HCT116 (cell line): ENCODE data around the gene AXIN1. TPM values are rescaled to one million over a fixed set of nuclear protein-coding genes. Genes with fewer than 3 reads are reported as not detected.

ENCODE experiments used
- ATAC-seq: fragments of 200-7000 bp; cut with Tn5 transposase; 2 replicates; pipeline ENCODE4 v1.9.1; 2020; ENCODE audit warnings: mild to moderate bottlenecking, moderate library complexity
- BruUV-seq: library from RNA; stranded (reverse); fragments of 400-500 nt; replicated peaks from 2 replicates; lab custom pipeline; 2021; lab: Mats Ljungman, UMichigan
- CTCF ChIA-PET: fragments of 300-600 bp; sonication (Branson Sonifier 250); formaldehyde crosslinking; loops from one replicate; lab custom pipeline; 2021; ENCODE audit warnings: antibody characterized with exemption; lab: Charles Lee
- POLR2A ChIA-PET: fragments of 300-600, 350-600 bp; sonication (Branson Sonifier 250); formaldehyde crosslinking; loops from one replicate; lab custom pipeline; 2021; ENCODE audit warnings: antibody characterized with exemption; lab: Charles Lee
- RAD21 ChIA-PET, 2 experiments: fragments of 300-600 bp; sonication (Branson Sonifier 250); formaldehyde crosslinking; loops; one replicate each; lab custom pipeline; 2023; ENCODE audit warnings: low total read pairs in 2 of 2; ENCODE audit not compliant: uncharacterized antibody in 2 of 2, unreplicated experiment in 2 of 2, low non-redundant PET in 1 of 2; lab: Charles Lee
- DNase-seq: peaks from one replicate; pipeline ENCODE4 v3.0.0-alpha.2; 2010; ENCODE audit warnings: low read depth, low spot score
- H2AFZ ChIP-seq: fragments of 200-600 bp; shearing (Covaris generic), sonication (generic); 2 replicates; pipeline ENCODE4 v1.6.1; 2017; ENCODE audit warnings: low read depth, mixed run types, mixed read lengths, antibody characterized with exemption, low read length; ENCODE audit not compliant: poor library complexity, severe bottlenecking
- H3K27ac ChIP-seq: 2 replicates; pipeline ENCODE4 v1.5.1; 2012; ENCODE audit warnings: low read depth, low read length
- H3K27me3 ChIP-seq: fragments of 200-600 bp; sonication (generic); 2 replicates; pipeline ENCODE4 v1.6.1; 2016; ENCODE audit warnings: mixed run types, low read length, mixed read lengths; ENCODE audit not compliant: insufficient read depth
- H3K36me3 ChIP-seq, 2 experiments: fragments of 200-500 bp in 1 of 2; fragments of 200-600 bp in 1 of 2; sonication (Bioruptor generic) in 1 of 2; sonication (generic) in 1 of 2; 2 replicates each; pipeline versions ENCODE4 v1.5.1 to v1.6.1; 2014 to 2016; ENCODE audit warnings: low read length in 2 of 2, inconsistent platforms in 1 of 2, mixed read lengths in 1 of 2, mixed run types in 1 of 2; ENCODE audit not compliant: insufficient read depth in 2 of 2, control insufficient read depth in 1 of 2
- H3K4me1 ChIP-seq, 2 experiments: fragments of 200-600 bp in 1 of 2; sonication (generic) in 1 of 2; 2 replicates each; pipeline versions ENCODE4 v1.5.1 to v1.6.1; 2012 to 2017; ENCODE audit warnings: low read length in 2 of 2, inconsistent platforms in 1 of 2, mild to moderate bottlenecking in 1 of 2, mixed read lengths in 1 of 2, mixed run types in 1 of 2, moderate library complexity in 1 of 2; ENCODE audit not compliant: insufficient read depth in 2 of 2, control insufficient read depth in 1 of 2
- H3K4me2 ChIP-seq: fragments of 200-600 bp; sonication (generic); 2 replicates; pipeline ENCODE4 v1.6.1; 2017; ENCODE audit warnings: mixed run types, low read length, mixed read lengths
- H3K4me3 ChIP-seq, 2 experiments: fragments of 200-600 bp in 1 of 2; sonication (generic) in 1 of 2; replicated peaks in 1 of 2; 2 replicates each; pipeline ENCODE4 v1.5.1; 2011 to 2016; ENCODE audit warnings: low read length in 2 of 2, control low read depth in 1 of 2, low read depth in 1 of 2, mild to moderate bottlenecking in 1 of 2, mixed read lengths in 1 of 2, mixed run types in 1 of 2
- H3K79me2 ChIP-seq: fragments of 200-600 bp; sonication (generic); 2 replicates; pipeline ENCODE4 v1.6.1; 2017; ENCODE audit warnings: mild to moderate bottlenecking, mixed run types, low read length, moderate library complexity, mixed read lengths; ENCODE audit not compliant: insufficient read depth
- H3K9ac ChIP-seq: fragments of 200-600 bp; sonication (generic); 2 replicates; pipeline ENCODE4 v1.6.1; 2016; ENCODE audit warnings: low read length, mixed read lengths
- H3K9me2 ChIP-seq: fragments of 200-600 bp; sonication (generic), shearing (Covaris generic); 2 replicates; pipeline ENCODE4 v1.6.1; 2017; ENCODE audit warnings: mixed run types, mild to moderate bottlenecking, moderate library complexity; ENCODE audit not compliant: insufficient read depth
- H3K9me3 ChIP-seq, 2 experiments: fragments of 200-500 bp in 1 of 2; fragments of 200-600 bp in 1 of 2; sonication (Bioruptor generic) in 1 of 2; sonication (generic) in 1 of 2; 2 replicates each; pipeline ENCODE4 v1.6.1; 2014 to 2017; ENCODE audit warnings: low read length in 2 of 2, mixed read lengths in 2 of 2, inconsistent platforms in 1 of 2, low read depth in 1 of 2, mild to moderate bottlenecking in 1 of 2, mixed run types in 1 of 2, moderate library complexity in 1 of 2; ENCODE audit not compliant: control insufficient read depth in 1 of 2, insufficient read depth in 1 of 2
- H4K20me1 ChIP-seq: fragments of 200-600 bp; sonication (generic), shearing (Covaris generic); 2 replicates; pipeline ENCODE4 v1.6.1; 2017; ENCODE audit warnings: mixed run types, mild to moderate bottlenecking, moderate library complexity; ENCODE audit not compliant: insufficient read depth
- ATF3 ChIP-seq: IDR thresholded peaks from 2 replicates; pipeline ENCODE4 v1.6.1; 2012
- CTCF ChIP-seq, 3 experiments: fragments of 200-600 bp in 1 of 3; sonication (generic) in 1 of 3; IDR thresholded peaks in 2 of 3; conservative IDR thresholded peaks in 1 of 3; 2 replicates each; pipeline ENCODE4 v1.5.1; 2012 to 2017; ENCODE audit warnings: low read depth in 2 of 3, low read length in 2 of 3, antibody characterized with exemption in 1 of 3, borderline replicate concordance in 1 of 3, control low read depth in 1 of 3, mild to moderate bottlenecking in 1 of 3, mixed read lengths in 1 of 3, mixed run types in 1 of 3, moderate library complexity in 1 of 3; ENCODE audit not compliant: insufficient read depth in 1 of 3
- EGR1 ChIP-seq: IDR thresholded peaks from 2 replicates; pipeline ENCODE4 v1.6.1; 2012; ENCODE audit warnings: low read depth
- ELF1 ChIP-seq: IDR thresholded peaks from 2 replicates; pipeline ENCODE4 v1.6.1; 2012; ENCODE audit warnings: low read depth, borderline replicate concordance
- JUND ChIP-seq: IDR thresholded peaks from 2 replicates; pipeline ENCODE4 v1.6.1; 2012
- MAX ChIP-seq: IDR thresholded peaks from 2 replicates; pipeline ENCODE4 v1.6.1; 2012
- POLR2A ChIP-seq: IDR thresholded peaks from 2 replicates; pipeline ENCODE4 v1.7.0; 2011; ENCODE audit warnings: borderline replicate concordance; ENCODE audit not compliant: insufficient read depth, insufficient read length; ENCODE audit errors: extremely low read depth
- POLR2AphosphoS5 ChIP-seq: IDR thresholded peaks from 2 replicates; pipeline ENCODE4 v1.6.1; 2011; ENCODE audit warnings: mild to moderate bottlenecking, low read depth, low read length, moderate library complexity
- RAD21 ChIP-seq: IDR thresholded peaks from 2 replicates; pipeline ENCODE4 v1.6.1; 2012; ENCODE audit warnings: low read depth, mild to moderate bottlenecking
- REST ChIP-seq: IDR thresholded peaks from 2 replicates; pipeline ENCODE4 v1.6.1; 2012; ENCODE audit warnings: low read depth
- SIN3A ChIP-seq: IDR thresholded peaks from 2 replicates; pipeline ENCODE4 v1.6.1; 2012; ENCODE audit warnings: low read depth
- SP1 ChIP-seq: IDR thresholded peaks from 2 replicates; pipeline ENCODE4 v1.6.1; 2012; ENCODE audit warnings: low read depth
- SRF ChIP-seq: IDR thresholded peaks from 2 replicates; pipeline ENCODE4 v1.6.1; 2012; ENCODE audit warnings: low read depth
- TCF7L2 ChIP-seq: IDR thresholded peaks from 2 replicates; pipeline ENCODE4 v1.7.0; 2011; ENCODE audit warnings: borderline replicate concordance, inconsistent platforms; ENCODE audit not compliant: insufficient read depth, insufficient read length; ENCODE audit errors: extremely low read depth
- ZNF274 ChIP-seq: fragments of 200-500 bp; sonication (Bioruptor generic); IDR thresholded peaks from 2 replicates; pipeline ENCODE4 v1.6.1; 2014; ENCODE audit warnings: mild to moderate bottlenecking, low read depth, low read length, inconsistent platforms
- intact Hi-C: fragments of 100-400 bp; cut with micrococcal nuclease; formaldehyde crosslinking; loops from 2 replicates; pipeline ENCODE4 v1.10.0; 2022
- total RNA-seq: library from RNA; stranded (reverse); gene quantifications from one replicate; pipeline ENCODE4 v1.2.1, GENCODE V29; 2021; ENCODE audit not compliant: unreplicated experiment

Gene AXIN1
- total RNA-seq, 1 experiment from 2014 or later: 20.2 TPM

- no peak overlapping the region for H3K4me3 ChIP-seq
- H3K4me2 ChIP-seq: peak overlapping the region; percentile 73
- POLR2A ChIA-PET: no interaction called here
- no peaks in the 10 kb centered on the region for H4K20me1 ChIP-seq
- CTCF ChIA-PET: no interaction called here
- peak overlapping the region; percentile 50; the same call in 1 of the 2 replicates for H3K9ac ChIP-seq
- no TSS peak for BruUV-seq
- H3K79me2 ChIP-seq: no peaks in the 10 kb centered on the region
- peaks cover 3 to 22% of the 10 kb centered on the region in 2 experiments; a peak in 2 of 4 replicates for H3K4me1 ChIP-seq
- H2AFZ ChIP-seq: no peak overlapping the region
- no peaks in the 10 kb centered on the region for H3K36me3 ChIP-seq
- intact Hi-C loops: loop anchor here (10.0 kb wide), 1 partner anchor 99 kb away; no protein-coding TSS in a partner anchor
- H3K9me2 ChIP-seq: no peaks in the 10 kb centered on the region
- H3K27ac ChIP-seq: peak overlapping the region; percentile 61
- no peaks in the 10 kb centered on the region for H3K27me3 ChIP-seq
- RAD21 ChIA-PET: no interaction called here
- H3K9me3 ChIP-seq: no peaks in the 10 kb centered on the region; a peak in 1 of 4 replicates
- DNase-seq: no peak
- ATAC-seq: no peak
- TF ChIP-seq POLR2A (no peak), ATF3 (no peak), SIN3A (no peak)
Observed at GRCh38 chr16:396199-396598, 43.7 kb upstream of the AXIN1 start.

GRCh38 chr16:392450-393030 lies 40.0 kb upstream of the AXIN1 start:
- Histone ChIP-seq H3K79me2 (no peaks in the 10 kb centered on the region), H2AFZ (no peak overlapping the region), H3K4me2 (no peak overlapping the region), H4K20me1 (no peaks in the 10 kb centered on the region), H3K9me3 (no peaks in the 10 kb centered on the region; a peak in 1 of 4 replicates), H3K9me2 (no peaks in the 10 kb centered on the region), H3K27ac (no peak overlapping the region), H3K4me1 (peaks cover 3 to 9% of the 10 kb centered on the region in 2 experiments; a peak in 2 of 4 replicates), H3K36me3 (no peaks in the 10 kb centered on the region), H3K27me3 (no peaks in the 10 kb centered on the region), H3K9ac (no peak overlapping the region), H3K4me3 (no peak overlapping the region)
- intact Hi-C loops: loop anchor here (10.0 kb wide), 1 partner anchor 102 kb away; no protein-coding TSS in a partner anchor
- no TSS peak for BruUV-seq
- DNase-seq (no peak), ATAC-seq (no peak)
- CTCF ChIA-PET: interaction anchor here (1.0 to 1.6 kb wide), 3 partner anchors 95 to 193 kb away, joined by 3 to 6 read pairs (median 4); no protein-coding TSS in a partner anchor
- POLR2A ChIA-PET: no interaction called here
- RAD21 ChIA-PET: interaction anchor here in 1 of 2 experiments (0.7 kb wide), 2 partner anchors 95 to 126 kb away, joined by 3 read pairs; no protein-coding TSS in a partner anchor
- TF ChIP-seq JUND (no peak), RAD21 (no peak), TCF7L2 (no peak), MAX (no peak), ELF1 (no peak), SRF (no peak), SP1 (no peak), POLR2AphosphoS5 (no peak), REST (no peak), EGR1 (no peak), CTCF (IDR thresholded peaks at IDR 0.05 in 2 of 3, conservative IDR thresholded peaks at IDR 0.05 in 1 of 3; ENCODE audit: borderline replicate concordance in 1 of 3, insufficient read depth in 1 of 3, low read depth in 2 of 3, low read length in 2 of 3) (no peak), ZNF274 (no peak)
